Measurements from ENCODE around the gene C1GALT1. TPM values are rescaled to one million over a fixed set of nuclear protein-coding genes. Genes with fewer than 3 reads are reported as not detected.
A peak's percentile ranks its signal among the peaks of the same experiment; 100 is the strongest.
"Not testable (repeated sequence)": the region's sequence is repeated elsewhere in the genome, so short reads cannot be mapped to it uniquely, and the experiment has no call there.

C1GALT1 gene
- total RNA-seq, 1 experiment from 2014 or later = 81.5 TPM

GRCh38 chr7:7191137-7191536, 8.8 kb downstream of the C1GALT1 start:
- no peak overlapping the region for H4K8ac ChIP-seq (replicated peaks; ENCODE audit: insufficient read length, low read depth, low read length)
- no peak overlapping the region for H3K27ac Mint-ChIP-seq

GRCh38 chr7:7192798-7193788, 10.7 kb downstream of the C1GALT1 start:
- H3K4me1 ChIP-seq (ENCODE audit: insufficient read depth, low read length); H3K4ac ChIP-seq (ENCODE audit: low read depth, low read length); H3K27me3 Mint-ChIP-seq (ENCODE audit: low read depth); H3K79me1 ChIP-seq (ENCODE audit: insufficient read depth, low read depth, low read length, poor library complexity, severe bottlenecking); H2AFZ ChIP-seq (ENCODE audit: low read length); H3K56ac ChIP-seq (ENCODE audit: insufficient read length, low read depth, low read length); H4K5ac ChIP-seq (ENCODE audit: insufficient read length, low read depth, low read length); H2BK5ac ChIP-seq (ENCODE audit: insufficient read length, low read length); H3K4me2 ChIP-seq (ENCODE audit: insufficient read depth, insufficient read length, low read length); H4K91ac ChIP-seq (ENCODE audit: insufficient read length, low read depth, low read length); H3K18ac ChIP-seq (ENCODE audit: insufficient read length, low read depth, low read length); H3K27ac ChIP-seq (ENCODE audit: insufficient read length, low read depth, low read length); H3K23ac ChIP-seq (ENCODE audit: insufficient read length, low read depth, low read length); H3K9me3 ChIP-seq (ENCODE audit: control insufficient read depth, low read depth, low read length); H3K27me3 ChIP-seq (ENCODE audit: insufficient read depth, low read length); H2BK12ac ChIP-seq (ENCODE audit: insufficient read length, low read depth, low read length); H3K14ac ChIP-seq (ENCODE audit: insufficient read depth, low read length); H2BK20ac ChIP-seq (ENCODE audit: low read depth, low read length, poor library complexity, severe bottlenecking); H4K20me1 ChIP-seq (ENCODE audit: control insufficient read depth, insufficient read depth, insufficient read length); H3K9ac ChIP-seq (ENCODE audit: extremely low read depth, insufficient read length, low read length); H3K23me2 ChIP-seq (ENCODE audit: insufficient read length, low read depth, low read length, poor library complexity, severe bottlenecking); H3T11ph ChIP-seq (ENCODE audit: low read length); H2AK5ac ChIP-seq (ENCODE audit: insufficient read length, low read length); H3K4me3 Mint-ChIP-seq; H2BK120ac ChIP-seq (ENCODE audit: low read depth, low read length, poor library complexity, severe bottlenecking); H2BK15ac ChIP-seq (ENCODE audit: low read depth, low read length); H4K8ac ChIP-seq (replicated peaks; ENCODE audit: insufficient read length, low read depth, low read length); DNase-seq: not testable (repeated sequence)
- Mint-ChIP-seq H3K4me1 (peaks cover 44 to 50% of the 10 kb centered on the region in 2 experiments), H3K27ac (peak overlapping the region in 1 of 3 experiments; percentile 26; a peak in 1 of 7 replicates), H3K9me3 (peaks cover 43 to 64% of the 10 kb centered on the region in 2 experiments), H3K36me3 (ENCODE audit: insufficient read depth in 1 of 3, low read depth in 3 of 3) (peaks cover 43 to 73% (median 67%) of the 10 kb centered on the region in 3 experiments)
- WGBS (ENCODE audit: extremely low coverage, insufficient read length, low lambda C conversion rate) = no CpG with 5 or more reads among the region's 4 CpGs
- H3K79me2 ChIP-seq (ENCODE audit: insufficient read depth, low read length) = peaks cover 42% of the 10 kb centered on the region; the same call in 1 of the 2 replicates

More at GRCh38 chr7:7191137-7191536, 8.8 kb downstream of the C1GALT1 start:
- Histone ChIP-seq H3K18ac (ENCODE audit: insufficient read length, low read depth, low read length) (no peak overlapping the region), H2BK20ac (ENCODE audit: low read depth, low read length, poor library complexity, severe bottlenecking) (no peak overlapping the region), H2BK12ac (ENCODE audit: insufficient read length, low read depth, low read length) (no peak overlapping the region), H3K79me1 (ENCODE audit: insufficient read depth, low read depth, low read length, poor library complexity, severe bottlenecking) (no peaks in the 10 kb centered on the region), H3K23me2 (ENCODE audit: insufficient read length, low read depth, low read length, poor library complexity, severe bottlenecking) (no peaks in the 10 kb centered on the region), H3K27me3 (ENCODE audit: insufficient read depth, low read length) (no peaks in the 10 kb centered on the region), H2BK15ac (ENCODE audit: low read depth, low read length) (no peak overlapping the region), H2AFZ (ENCODE audit: low read length) (no peak overlapping the region), H2AK5ac (ENCODE audit: insufficient read length, low read length) (no peak overlapping the region), H3T11ph (ENCODE audit: low read length) (no peak overlapping the region), H3K9me3 (ENCODE audit: control insufficient read depth, low read depth, low read length) (no peaks in the 10 kb centered on the region), H3K9ac (ENCODE audit: extremely low read depth, insufficient read length, low read length) (no peak overlapping the region), H3K4me2 (ENCODE audit: insufficient read depth, insufficient read length, low read length) (no peak overlapping the region), H3K14ac (ENCODE audit: insufficient read depth, low read length) (no peak overlapping the region), H3K4ac (ENCODE audit: low read depth, low read length) (no peak overlapping the region), H3K4me1 (ENCODE audit: insufficient read depth, low read length) (no peaks in the 10 kb centered on the region; the same call in 1 of the 2 replicates), H4K5ac (ENCODE audit: insufficient read length, low read depth, low read length) (no peak overlapping the region), H4K91ac (ENCODE audit: insufficient read length, low read depth, low read length) (no peak overlapping the region), H3K79me2 (ENCODE audit: insufficient read depth, low read length) (peaks cover 54% of the 10 kb centered on the region), H3K27ac (ENCODE audit: insufficient read length, low read depth, low read length) (no peak overlapping the region), H2BK120ac (ENCODE audit: low read depth, low read length, poor library complexity, severe bottlenecking) (no peak overlapping the region), H3K23ac (ENCODE audit: insufficient read length, low read depth, low read length) (no peak overlapping the region), H2BK5ac (ENCODE audit: insufficient read length, low read length) (no peak overlapping the region), H3K56ac (ENCODE audit: insufficient read length, low read depth, low read length) (no peak overlapping the region), H4K20me1 (ENCODE audit: control insufficient read depth, insufficient read depth, insufficient read length) (no peaks in the 10 kb centered on the region)
- DNase-seq = no peak
- Mint-ChIP-seq H3K27me3 (ENCODE audit: low read depth) (no peaks in the 10 kb centered on the region), H3K36me3 (ENCODE audit: insufficient read depth in 1 of 3, low read depth in 3 of 3) (peaks cover 34 to 58% (median 57%) of the 10 kb centered on the region in 3 experiments), H3K9me3 (peaks cover 30 to 48% of the 10 kb centered on the region in 2 experiments), H3K4me1 (peaks cover 38 to 45% of the 10 kb centered on the region in 2 experiments), H3K4me3 (no peak overlapping the region)
- TF ChIP-seq CTCF (conservative IDR thresholded peaks at IDR 0.05) = no peak
- WGBS (ENCODE audit: extremely low coverage, insufficient read length, low lambda C conversion rate) = no CpG with 5 or more reads among the region's 1 CpG
